ENCODE data around the gene RAB11A. TPM values are rescaled to one million over a fixed set of nuclear protein-coding genes. Genes with fewer than 3 reads are reported as not detected.

Gene RAB11A
- total RNA-seq, 1 donor from 2014 or later, result 192 TPM

DNA sequence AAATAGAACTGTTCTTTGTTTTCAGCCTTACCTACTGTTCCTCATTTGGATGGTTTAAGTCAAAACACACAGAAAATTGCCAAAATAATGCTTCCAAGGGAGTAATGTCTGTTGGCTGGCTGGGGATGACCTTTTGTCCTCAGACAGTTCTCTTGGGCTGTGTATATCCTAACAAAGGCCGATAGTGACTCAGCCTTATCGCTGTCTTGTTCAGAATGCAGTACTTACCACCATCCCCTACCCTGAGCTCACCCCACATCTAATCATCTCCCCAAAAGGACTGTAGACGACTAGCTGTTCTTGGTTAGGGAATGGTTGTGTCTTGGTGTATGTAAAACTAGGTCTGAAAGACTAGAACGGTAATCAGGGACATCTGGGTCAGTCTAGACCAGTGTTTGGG, 35.0 kb downstream of the RAB11A start:
- DNase-seq (ENCODE audit: low spot score in 2 of 2), result no peak
- no peak for TF ChIP-seq CTCF (IDR thresholded peaks at IDR 0.05)
- Histone ChIP-seq H3K27ac (no peak overlapping the region), H3K27me3 (no peaks in the 10 kb centered on the region), H3K9me3 (no peaks in the 10 kb centered on the region), H3K4me1 (no peaks in the 10 kb centered on the region), H3K4me3 (no peak overlapping the region), H3K36me3 (peaks cover 15 to 80% of the 10 kb centered on the region in 2 donors)
- intact Hi-C loops (cut with DNase I), result no loop called here

DNA sequence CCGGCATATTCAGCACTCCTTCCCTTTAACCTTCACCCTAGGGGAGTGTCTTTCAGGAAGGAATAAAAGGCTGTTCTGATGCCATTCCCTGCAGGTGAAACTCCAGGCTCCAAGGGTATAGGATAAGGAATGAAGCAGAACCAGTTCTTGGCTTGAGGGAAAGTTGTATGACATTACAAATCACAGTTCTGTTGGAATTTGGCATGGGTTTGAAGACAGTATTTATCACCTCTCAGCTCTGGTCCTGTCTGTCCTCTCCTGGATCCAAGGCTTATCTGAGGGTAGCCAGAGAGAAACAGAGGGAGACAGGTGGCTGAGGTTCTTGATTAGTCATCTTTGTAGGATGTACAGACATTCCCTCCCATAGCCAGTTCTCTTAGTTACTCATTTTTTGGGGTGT, 37.1 kb downstream of the RAB11A start:
- Histone ChIP-seq H3K27me3 (no peaks in the 10 kb centered on the region), H3K4me1 (no peaks in the 10 kb centered on the region), H3K27ac (no peak overlapping the region), H3K4me3 (no peak overlapping the region), H3K36me3 (peaks cover 10 to 78% of the 10 kb centered on the region in 2 donors), H3K9me3 (no peaks in the 10 kb centered on the region)
- intact Hi-C loops (cut with DNase I), result no loop called here
- no peak for TF ChIP-seq CTCF (IDR thresholded peaks at IDR 0.05)
- DNase-seq (ENCODE audit: low spot score in 2 of 2), result no peak

DNA sequence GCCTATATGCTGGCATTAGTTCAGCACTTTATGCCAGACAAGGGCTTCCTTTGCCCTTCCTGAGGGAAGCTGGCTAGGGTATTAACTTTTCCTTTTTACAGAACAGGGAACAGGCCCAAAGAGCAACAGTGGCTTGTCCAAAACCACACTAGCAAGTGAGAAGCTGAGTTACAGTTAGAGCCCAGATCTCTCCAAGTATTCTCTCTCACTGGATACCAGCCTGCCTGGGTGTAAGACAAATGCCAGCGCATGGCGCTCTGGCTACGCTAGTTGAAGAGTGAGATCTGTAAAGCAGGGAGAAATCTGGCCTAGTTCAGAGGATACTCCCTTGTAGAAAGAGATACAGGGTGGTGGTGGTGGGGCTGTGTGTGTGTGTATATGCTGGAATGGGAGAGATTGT, 38.4 kb downstream of the RAB11A start:
- H3K36me3 ChIP-seq, result peaks cover 10 to 76% of the 10 kb centered on the region in 2 donors
- TF ChIP-seq CTCF (IDR thresholded peaks at IDR 0.05), result no peak

GRCh38 chr15:65908876-65909275, 39.6 kb downstream of the RAB11A start:
- peaks cover 10 to 69% of the 10 kb centered on the region in 2 donors for H3K36me3 ChIP-seq

More for the DNA sequence above, 38.4 kb downstream of the RAB11A start:
- intact Hi-C loops (cut with DNase I), result no loop called here
- no peaks in the 10 kb centered on the region for H3K27me3 ChIP-seq
- H3K27ac ChIP-seq, result no peak overlapping the region
- no peaks in the 10 kb centered on the region for H3K9me3 ChIP-seq
- DNase-seq (ENCODE audit: low spot score in 2 of 2), result no peak
- no peak overlapping the region for H3K4me3 ChIP-seq
- no peaks in the 10 kb centered on the region for H3K4me1 ChIP-seq

DNA sequence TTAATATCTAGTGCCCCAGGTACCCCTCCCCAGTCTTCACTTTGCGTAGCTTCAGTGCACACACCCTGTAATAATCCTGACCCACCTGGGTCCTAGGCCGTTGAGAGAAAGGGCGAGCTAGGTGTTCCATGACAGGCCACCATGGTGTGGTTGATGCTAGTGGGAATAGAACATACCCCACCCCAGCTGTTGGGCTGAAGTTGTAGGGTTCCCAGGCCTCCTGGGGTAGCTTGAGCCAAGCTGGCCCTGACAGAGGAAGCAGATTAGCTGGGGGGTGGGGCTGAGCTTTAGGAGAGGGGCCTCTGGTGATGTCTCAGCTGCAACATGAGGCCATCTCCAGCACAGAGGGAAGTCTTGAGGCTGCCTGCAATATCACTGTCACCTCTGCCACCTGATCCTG, 40.5 kb downstream of the RAB11A start:
- Histone ChIP-seq H3K9me3 (no peaks in the 10 kb centered on the region), H3K27me3 (no peaks in the 10 kb centered on the region), H3K4me1 (no peaks in the 10 kb centered on the region), H3K27ac (no peak overlapping the region), H3K4me3 (no peak overlapping the region), H3K36me3 (peaks cover 4 to 60% of the 10 kb centered on the region in 2 donors)
- intact Hi-C loops (cut with DNase I), result no loop called here
- TF ChIP-seq CTCF (IDR thresholded peaks at IDR 0.05), result no peak
- no peak for DNase-seq (ENCODE audit: low spot score in 2 of 2)

More at GRCh38 chr15:65908876-65909275, 39.6 kb downstream of the RAB11A start:
- Histone ChIP-seq H3K4me3 (no peak overlapping the region), H3K9me3 (no peaks in the 10 kb centered on the region), H3K27ac (no peak overlapping the region), H3K27me3 (no peaks in the 10 kb centered on the region), H3K4me1 (no peaks in the 10 kb centered on the region)
- no peak for TF ChIP-seq CTCF (IDR thresholded peaks at IDR 0.05)
- no peak for DNase-seq (ENCODE audit: low spot score in 2 of 2)
- intact Hi-C loops (cut with DNase I), result no loop called here

DNA sequence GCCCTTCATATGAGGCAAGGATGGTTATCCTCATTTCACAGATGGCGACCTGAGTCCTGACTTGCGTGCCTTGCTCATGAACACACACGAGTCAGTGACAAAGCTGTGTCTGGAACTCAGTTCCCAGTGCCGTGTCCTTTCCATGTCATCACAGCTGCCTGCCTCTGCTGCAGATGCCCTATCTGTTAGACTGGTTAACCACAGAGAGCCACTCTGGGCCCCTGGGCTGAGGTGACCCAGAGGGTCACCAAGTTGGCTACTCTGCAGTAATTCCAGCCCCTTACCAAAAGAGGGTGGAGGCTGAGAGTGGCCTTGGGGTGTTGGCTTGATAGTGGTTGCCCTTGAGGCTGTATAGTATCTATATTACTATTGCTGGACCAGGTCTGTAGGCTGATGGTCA, 41.0 kb downstream of the RAB11A start:
- H3K36me3 ChIP-seq, result peaks cover 4 to 55% of the 10 kb centered on the region in 2 donors
- intact Hi-C loops (cut with DNase I), result no loop called here

More for the DNA sequence above, 41.0 kb downstream of the RAB11A start:
- Histone ChIP-seq H3K27me3 (no peaks in the 10 kb centered on the region), H3K27ac (no peak overlapping the region), H3K4me1 (no peaks in the 10 kb centered on the region), H3K4me3 (no peak overlapping the region), H3K9me3 (no peaks in the 10 kb centered on the region)
- no peak for TF ChIP-seq CTCF (IDR thresholded peaks at IDR 0.05)
- DNase-seq (ENCODE audit: low spot score in 2 of 2), result no peak

Data from ascending aorta (tissue), 2 donors.